IPS-18c (cell line): Measurements from ENCODE around the gene KANSL1.

Experiments
- H3K4me3 ChIP-seq: 2 replicates; pipeline ENCODE4 v1.7.0; 2013; ENCODE audit warnings: low read depth, mild to moderate bottlenecking, low read length, moderate library complexity; ENCODE audit not compliant: insufficient read depth
- H3K9me3 ChIP-seq: one replicate; pipeline ENCODE4 v1.6.1; 2013; ENCODE audit warnings: mild to moderate bottlenecking, low read length, moderate library complexity; ENCODE audit not compliant: control insufficient read depth, insufficient read depth

Gene KANSL1

DNA sequence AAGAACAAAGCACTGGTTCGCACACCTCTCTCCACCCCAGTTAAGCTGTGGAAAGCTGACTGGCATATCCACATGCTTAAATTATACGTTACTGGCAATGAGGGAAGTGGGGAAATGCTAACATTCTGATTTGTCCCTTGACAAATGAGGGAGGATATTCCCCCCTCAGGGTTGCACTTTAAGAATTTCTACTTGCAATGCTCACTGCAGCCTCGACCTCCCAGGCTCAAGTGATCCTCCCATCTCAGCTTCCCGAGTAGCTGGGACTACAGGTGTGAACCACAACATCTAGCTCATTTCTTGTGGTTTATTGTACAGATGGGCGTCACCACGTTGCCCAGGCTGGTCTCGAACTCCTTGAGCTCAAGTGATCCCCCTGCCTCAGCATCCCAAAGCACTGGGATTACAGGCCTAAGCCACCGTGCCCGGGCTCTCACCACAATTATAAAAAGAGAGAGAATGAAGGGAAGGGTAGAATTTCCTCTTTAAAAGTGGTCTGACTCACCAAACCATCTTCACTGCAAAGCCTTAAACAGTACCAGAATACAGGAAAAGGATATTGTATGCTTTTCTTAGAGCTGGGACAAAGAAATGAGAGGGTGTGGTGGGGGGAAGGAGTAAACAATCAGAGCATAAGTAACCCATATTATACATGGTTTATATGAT is 38.9 kb downstream of the KANSL1 start:
- no peaks in the 10 kb centered on the region for H3K9me3 ChIP-seq
- no peak overlapping the region for H3K4me3 ChIP-seq

DNA sequence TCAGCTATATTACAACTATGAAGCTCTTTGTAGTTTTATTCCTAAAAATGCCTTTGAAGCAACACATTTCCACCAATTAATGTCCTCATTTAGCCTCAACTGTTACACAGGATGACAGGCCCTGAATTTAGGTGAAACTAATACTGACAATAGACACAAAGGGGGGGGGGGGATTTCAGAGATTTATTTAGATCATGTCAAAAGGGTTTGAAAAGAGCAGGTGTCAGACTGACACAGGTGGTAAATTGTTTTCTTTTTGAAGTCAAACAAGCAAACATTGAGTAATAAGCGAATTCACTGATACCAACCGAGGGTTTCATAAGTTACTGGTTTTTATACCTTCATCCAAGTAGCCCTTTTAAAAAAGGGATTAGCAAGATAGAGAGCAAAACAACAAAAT is 40.8 kb downstream of the KANSL1 start:
- no peaks in the 10 kb centered on the region for H3K9me3 ChIP-seq
- no peak overlapping the region for H3K4me3 ChIP-seq

DNA sequence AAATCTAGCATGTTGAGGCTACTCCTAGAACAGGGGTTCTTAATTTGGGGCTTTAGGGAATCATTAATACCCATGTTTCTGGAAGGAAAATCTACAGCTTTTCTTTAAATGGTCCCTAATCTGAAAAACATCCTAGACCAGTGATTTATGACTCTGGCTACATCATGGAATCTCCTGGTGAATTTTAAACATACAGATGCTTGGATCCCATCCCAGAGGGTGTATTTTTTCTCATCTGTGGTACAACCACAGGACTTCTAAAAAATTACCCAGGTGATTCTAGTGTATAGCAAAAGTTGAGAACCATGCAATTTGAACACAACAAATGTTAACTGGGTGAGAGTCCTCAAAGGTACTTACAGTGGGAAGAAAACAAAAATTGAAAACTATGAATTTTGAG is 41.5 kb downstream of the KANSL1 start:
- Histone ChIP-seq H3K4me3 (no peak overlapping the region), H3K9me3 (no peaks in the 10 kb centered on the region)

DNA sequence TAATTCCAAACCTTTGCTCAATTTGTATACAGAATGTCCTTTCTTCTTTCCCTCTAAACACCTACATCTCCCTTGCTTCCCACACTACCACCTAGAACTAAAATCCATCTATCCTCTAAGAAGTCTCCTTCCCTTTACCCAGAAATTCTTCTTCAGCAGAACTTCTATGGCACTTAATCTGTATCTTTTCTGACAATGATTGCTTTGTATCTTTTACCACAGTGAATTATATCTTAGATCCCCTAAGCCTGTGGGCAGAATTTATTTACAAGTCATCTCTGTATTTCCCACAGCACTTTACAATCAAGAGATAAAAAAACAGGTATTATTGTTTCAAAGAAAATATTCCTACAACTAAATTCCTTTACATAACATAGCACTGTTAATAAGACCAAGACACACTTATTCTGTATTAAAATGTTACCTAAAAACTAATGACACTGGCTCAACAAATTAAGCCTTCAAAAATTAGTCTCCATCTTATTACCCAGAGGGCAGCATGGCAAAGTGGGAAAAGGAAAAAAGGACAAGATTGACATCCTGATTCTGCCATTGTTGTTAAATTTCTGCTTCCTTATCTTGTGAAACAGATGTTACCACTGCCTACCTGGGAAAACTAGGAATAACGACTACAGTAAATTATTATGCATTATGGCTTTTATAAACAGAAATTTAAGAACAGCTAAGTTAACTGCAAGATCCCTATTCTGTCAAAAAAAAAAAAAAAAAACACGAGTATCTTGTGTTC is 42.8 kb downstream of the KANSL1 start:
- Histone ChIP-seq H3K4me3 (no peak overlapping the region), H3K9me3 (no peaks in the 10 kb centered on the region)

DNA sequence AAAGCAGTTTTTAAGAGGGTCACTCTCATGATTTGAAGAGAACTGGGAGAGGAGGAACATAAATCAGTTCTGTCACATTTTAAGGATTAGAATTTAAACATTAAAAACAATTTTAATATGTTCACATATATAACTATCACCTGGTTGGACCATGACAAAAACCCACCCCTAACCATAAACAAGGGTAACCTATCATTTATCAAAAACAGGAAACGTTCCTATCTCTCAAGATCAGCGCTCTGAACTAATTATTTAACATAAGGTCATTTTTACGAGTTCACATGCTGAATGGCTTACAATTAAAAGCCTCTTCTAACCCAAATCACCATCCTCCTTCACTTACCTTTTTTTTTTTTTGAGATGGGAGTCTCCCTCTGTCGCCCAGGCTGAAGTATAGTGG is 45.0 kb downstream of the KANSL1 start:
- Histone ChIP-seq H3K9me3 (no peaks in the 10 kb centered on the region), H3K4me3 (no peak overlapping the region)

DNA sequence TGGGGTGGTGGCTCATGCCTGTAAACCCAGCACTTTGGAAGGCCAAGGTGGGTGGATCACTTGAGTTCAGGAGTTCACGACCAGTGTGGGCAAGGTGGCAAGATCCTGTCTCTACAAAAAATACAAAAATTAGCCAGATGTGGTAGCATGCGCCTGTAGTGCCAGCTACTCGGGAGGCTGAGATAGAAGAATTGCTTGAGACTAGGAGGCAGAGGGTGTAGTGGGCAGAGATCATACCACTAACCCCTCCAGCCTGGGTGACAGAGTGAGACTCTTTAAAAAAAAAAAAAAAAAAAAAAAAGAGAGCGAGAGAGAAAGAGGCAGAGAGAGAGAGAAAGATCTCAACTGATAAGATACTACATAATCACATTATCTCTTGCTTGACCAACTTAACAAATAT is 45.9 kb downstream of the KANSL1 start:
- no peak overlapping the region for H3K4me3 ChIP-seq
- H3K9me3 ChIP-seq, result no peaks in the 10 kb centered on the region

DNA sequence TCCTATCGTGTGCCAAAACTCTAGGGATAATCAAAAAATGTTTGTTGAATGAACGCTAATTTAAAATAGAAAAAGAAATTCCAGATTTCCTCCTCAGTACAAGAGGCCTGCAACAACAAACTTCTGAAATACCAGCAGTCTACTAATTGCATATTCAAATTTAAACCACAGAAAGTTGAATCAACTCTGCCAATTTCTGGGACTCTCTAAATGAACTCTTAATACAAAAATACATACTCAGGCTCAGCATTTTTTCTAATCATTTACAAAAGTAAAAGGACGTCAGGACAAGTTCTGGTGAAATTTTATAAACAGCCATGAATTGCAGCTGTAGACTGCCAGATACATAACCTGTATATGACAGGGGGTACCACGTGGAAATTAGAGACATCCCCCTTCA is 49.0 kb downstream of the KANSL1 start:
- H3K4me3 ChIP-seq, result no peak overlapping the region
- H3K9me3 ChIP-seq, result no peaks in the 10 kb centered on the region

DNA sequence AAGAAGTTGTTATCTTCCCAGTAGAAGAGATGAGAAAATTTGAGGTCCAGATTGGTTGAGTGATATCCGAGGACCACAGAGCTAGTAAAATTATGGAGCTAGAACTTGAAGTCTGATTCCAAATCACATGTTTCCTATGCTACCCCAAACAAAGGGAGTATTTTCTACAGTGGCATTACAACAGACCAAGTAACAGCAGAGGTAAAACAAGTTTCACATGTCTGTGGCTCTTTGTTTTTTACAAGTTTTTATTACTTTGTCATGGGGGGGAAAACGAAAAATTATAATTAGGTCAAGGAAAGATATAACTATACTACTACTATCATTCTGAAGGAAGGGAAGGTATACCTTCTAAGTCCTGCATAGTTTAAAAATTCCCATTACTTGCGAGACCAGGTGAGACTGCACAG is 49.4 kb downstream of the KANSL1 start:
- Histone ChIP-seq H3K4me3 (no peak overlapping the region), H3K9me3 (no peaks in the 10 kb centered on the region)

DNA sequence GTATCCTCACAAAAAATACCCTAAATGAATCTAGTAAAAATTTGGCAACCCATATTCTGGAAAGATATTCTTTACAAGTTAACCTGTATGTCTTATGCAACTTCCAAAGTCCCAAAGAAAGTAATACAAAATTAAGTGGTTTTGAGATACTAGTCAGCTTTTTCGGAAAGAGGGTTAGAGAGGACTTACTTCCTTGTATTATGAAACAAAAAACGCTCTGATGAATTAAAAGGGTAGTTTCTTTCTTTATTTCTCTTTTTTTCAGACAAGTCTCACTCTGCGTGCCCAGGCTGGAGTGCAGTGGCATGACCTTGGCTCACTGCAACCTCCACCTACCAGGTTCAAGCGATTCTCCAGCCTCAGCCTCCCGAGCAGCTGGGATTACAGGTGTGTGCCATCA is 51.6 kb downstream of the KANSL1 start:
- Histone ChIP-seq H3K4me3 (no peak overlapping the region), H3K9me3 (no peaks in the 10 kb centered on the region)

DNA sequence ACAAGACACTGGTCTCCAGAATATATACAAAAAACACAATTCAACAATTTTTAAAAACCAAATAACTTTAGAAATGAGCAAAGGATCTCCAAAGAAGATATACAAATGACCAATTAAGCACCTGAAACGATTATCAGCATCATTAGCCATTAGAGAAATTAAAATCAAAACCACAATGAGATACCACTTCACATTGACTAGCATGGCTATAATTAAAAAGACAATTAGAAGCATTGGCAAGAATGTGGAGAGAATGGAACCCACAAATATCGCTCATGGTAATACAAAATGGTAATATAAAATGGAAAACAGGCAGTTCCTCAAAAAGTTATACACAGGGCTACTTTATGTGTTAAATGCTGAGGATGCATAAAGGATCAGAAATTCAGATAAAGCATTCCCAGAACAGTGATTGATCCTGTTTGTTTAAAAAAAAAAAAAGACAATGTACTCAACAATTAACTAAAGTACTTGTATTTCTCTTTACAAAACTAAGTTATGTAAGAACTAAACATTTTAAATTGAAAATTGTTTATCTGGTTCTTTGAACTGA is 52.5 kb downstream of the KANSL1 start:
- Histone ChIP-seq H3K4me3 (no peak overlapping the region), H3K9me3 (no peaks in the 10 kb centered on the region)

DNA sequence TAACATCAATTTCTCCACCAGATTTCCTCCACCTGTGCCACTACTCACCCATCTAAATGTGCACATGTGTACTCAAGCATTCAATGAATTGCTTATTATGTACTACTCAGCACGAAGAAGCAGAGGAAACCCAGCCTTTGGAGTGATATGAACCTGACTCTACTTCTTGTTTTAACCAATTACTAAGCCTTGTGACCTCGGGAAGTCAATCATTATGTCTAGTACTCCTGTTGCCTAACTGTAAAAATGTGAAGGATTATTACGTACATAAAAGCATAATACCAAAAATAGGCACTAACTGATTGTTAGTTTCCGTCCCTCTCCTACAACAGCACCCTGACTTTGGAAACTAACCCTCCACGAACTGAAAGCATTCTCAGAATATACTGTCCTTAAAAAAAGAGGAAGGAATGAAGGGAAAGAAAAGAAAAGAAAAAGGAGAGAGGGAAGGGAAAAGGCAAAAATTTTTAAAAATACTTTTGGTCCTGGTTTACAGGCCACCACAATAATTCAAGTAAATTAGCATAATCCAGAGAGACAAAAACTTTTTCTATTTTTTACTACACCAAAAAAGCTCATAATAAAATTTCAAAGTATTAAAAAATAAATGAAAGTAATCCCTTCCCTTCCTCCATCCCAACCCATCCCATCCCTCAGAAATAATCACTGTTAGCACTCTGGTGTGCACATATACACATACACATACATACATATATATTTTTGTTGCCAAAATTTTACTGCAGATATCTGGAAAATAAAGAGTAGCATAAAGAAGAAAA is 53.6 kb downstream of the KANSL1 start:
- H3K9me3 ChIP-seq, result no peaks in the 10 kb centered on the region
- no peak overlapping the region for H3K4me3 ChIP-seq

DNA sequence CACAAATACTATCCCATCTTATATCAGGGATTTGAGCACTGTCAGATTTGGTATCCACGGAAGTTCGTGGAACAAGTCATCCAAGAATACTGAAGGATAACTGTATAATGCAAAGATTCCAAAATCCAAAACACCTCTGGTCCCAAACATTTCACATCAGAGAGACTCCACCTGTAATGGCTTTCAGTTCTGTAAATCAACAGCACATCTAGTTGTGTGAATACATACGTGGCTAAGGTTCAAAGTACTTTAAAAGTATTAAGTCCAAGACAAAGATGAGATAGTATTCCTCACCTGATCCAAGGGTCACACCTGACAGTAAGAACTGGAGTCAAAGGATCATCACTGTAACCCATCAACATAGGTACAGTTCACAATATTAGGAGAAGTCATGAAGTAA is 54.8 kb downstream of the KANSL1 start:
- Histone ChIP-seq H3K4me3 (no peak overlapping the region), H3K9me3 (no peaks in the 10 kb centered on the region)

DNA sequence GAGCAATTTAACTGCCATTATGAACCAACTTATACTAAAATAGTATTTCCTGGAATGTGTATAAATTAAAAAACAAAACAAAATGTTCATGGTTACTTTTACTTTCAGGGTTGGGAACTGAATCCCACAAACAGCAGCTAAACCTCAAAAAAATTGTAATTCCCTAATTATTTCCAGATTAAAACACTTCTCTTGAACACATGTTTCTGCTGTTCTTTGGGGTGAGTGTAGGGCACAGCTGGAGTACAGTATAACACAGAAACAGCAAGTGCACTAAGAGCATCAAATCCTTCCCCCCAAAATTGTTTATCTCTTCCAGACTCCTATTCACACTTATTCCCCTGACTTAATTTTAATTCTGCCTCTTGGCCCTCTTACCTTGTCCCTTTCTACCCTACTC is 56.4 kb downstream of the KANSL1 start:
- H3K9me3 ChIP-seq, result no peaks in the 10 kb centered on the region
- no peak overlapping the region for H3K4me3 ChIP-seq

DNA sequence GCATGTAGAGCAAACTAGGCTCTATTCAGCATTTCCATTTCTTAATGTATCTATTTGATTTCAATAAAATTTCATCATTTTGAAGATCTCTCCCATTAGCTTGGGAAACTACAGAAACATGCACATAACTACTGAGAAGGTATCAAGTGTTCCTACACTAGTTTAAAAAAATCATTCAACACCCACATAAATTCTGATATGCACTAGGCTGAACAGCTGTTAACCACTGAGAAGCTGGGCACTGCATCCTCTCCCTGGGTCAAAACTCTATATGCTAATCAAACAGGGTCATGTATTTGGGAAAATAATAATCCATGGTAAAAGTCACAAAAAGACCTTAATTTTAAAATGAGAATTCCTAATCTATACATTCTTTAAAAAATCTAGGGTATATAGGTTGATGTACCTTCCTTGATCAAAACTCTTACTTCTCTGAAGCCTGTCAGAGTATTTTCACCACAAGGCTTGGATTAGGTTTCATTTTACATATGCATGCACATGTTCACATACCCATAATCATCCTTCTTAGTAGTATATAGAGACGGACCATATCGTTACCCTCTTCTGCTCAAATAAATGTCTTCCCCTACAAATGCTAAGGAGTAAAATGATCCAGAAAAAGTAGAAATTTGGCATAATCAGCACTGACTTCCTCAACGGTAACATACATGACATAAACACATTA is 57.2 kb downstream of the KANSL1 start:
- no peak overlapping the region for H3K4me3 ChIP-seq
- no peaks in the 10 kb centered on the region for H3K9me3 ChIP-seq

DNA sequence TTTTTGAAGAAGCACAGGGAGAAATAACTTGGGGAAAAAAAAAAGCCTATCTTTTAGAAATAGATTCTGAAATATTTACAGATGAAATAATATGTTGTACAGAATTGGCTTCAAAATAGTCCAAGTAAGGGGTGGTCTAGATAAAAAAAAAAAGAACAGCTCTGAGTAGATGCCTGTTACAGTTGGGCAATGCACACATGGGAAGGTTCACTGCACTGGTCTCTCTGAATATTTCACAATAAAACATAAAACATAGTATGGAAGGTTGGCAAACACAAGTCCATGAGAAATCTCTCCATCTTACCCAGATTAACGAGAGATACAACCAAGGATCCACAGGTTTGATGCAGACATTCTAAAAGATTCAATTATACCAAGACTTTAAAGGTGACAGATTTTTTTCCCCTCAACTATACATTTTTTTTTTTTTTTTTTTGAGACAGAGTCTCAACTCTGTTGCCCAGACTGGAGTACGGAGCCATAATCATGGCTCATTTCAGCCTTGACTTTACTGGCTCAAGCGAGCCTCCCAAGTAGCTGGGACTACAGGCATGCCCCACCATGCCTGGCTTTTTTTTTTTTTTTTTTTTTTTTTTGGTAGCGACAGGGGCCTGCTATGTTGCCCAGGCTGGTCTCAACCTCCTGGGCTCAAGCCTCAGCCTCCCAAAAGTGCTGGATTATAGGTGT is 58.0 kb downstream of the KANSL1 start:
- Histone ChIP-seq H3K9me3 (no peaks in the 10 kb centered on the region), H3K4me3 (no peak overlapping the region)

DNA sequence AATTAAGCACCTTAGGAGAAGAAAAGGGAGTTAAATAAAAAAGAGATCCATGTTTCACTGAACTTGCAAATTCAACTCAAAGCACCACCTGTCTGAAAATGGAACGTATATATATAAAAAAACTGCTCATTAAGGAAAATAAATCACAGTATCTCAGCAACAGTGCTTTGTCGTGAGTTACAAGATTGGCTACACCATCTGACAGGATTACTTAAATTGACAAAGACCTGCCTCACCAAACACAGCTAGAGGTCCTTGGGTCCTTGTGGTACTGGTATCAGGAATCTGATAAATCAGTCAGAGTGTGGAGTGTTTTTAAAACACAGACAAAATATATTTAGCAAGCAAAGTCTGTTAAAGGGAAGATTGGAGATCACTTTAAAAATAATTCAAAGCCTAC is 63.9 kb downstream of the KANSL1 start:
- Histone ChIP-seq H3K4me3 (no peak overlapping the region), H3K9me3 (no peaks in the 10 kb centered on the region)

DNA sequence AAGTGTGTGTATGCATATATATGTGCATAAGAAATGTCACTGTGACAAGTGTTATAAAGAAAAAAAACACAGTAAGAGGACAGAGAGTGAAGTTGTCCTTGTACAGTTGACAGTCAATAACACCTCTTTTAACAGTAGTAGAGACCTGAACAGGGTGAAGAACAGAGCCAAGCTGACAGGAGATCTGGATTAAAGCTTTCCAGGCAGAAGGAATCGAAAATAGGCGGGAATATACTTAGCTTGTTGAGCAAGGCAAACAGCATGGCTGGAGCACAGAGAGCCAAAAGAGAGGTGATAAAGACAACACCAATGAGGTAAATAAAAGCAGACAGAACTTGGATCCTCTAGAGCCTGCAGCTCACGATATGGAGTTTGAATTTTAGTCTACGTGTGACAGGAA is 64.8 kb downstream of the KANSL1 start:
- H3K4me3 ChIP-seq, result no peak overlapping the region
- no peaks in the 10 kb centered on the region for H3K9me3 ChIP-seq
